Panc1 (cell line): ENCODE measurements around the gene RNF167. TPM values are rescaled to one million over a fixed set of nuclear protein-coding genes. Genes with fewer than 3 reads are reported as not detected.

Source experiments
- ATAC-seq: fragments of 200-7000 bp; cut with Tn5 transposase; 2 replicates; pipeline ENCODE4 v1.9.1; 2020; ENCODE audit warnings: mild to moderate bottlenecking, moderate library complexity
- BruUV-seq: library from RNA; stranded (reverse); fragments of 400-500 nt; replicated peaks from 2 replicates; lab custom pipeline; 2021; lab: Mats Ljungman, UMichigan
- CTCF ChIA-PET: fragments of 300-600 bp; sonication (Branson Sonifier 250); formaldehyde crosslinking; loops from one replicate; lab custom pipeline; 2022; ENCODE audit warnings: antibody characterized with exemption; lab: Charles Lee
- POLR2A ChIA-PET: fragments of 300-600 bp; sonication (Branson Sonifier 250); formaldehyde crosslinking; loops from one replicate; lab custom pipeline; 2022; ENCODE audit warnings: antibody characterized with exemption; lab: Charles Lee
- DNase-seq: peaks from one replicate; pipeline ENCODE4 v3.0.0-alpha.2; 2010; ENCODE audit warnings: low read depth, low spot score
- H3K27ac ChIP-seq: 2 replicates; pipeline ENCODE4 v1.5.1; 2011; ENCODE audit warnings: mild to moderate bottlenecking, low read length, inconsistent platforms
- H3K27me3 ChIP-seq: fragments of 200-500 bp; sonication (Bioruptor generic); 2 replicates; pipeline ENCODE4 v1.6.0; 2014; ENCODE audit warnings: low read length, inconsistent platforms; ENCODE audit not compliant: control insufficient read depth, insufficient read depth
- H3K36me3 ChIP-seq: fragments of 200-500 bp; sonication (Bioruptor generic); 2 replicates; pipeline ENCODE4 v1.5.1; 2014; ENCODE audit warnings: inconsistent platforms, mild to moderate bottlenecking, low read length, moderate library complexity; ENCODE audit not compliant: control insufficient read depth, insufficient read depth
- H3K4me1 ChIP-seq: 2 replicates; pipeline ENCODE4 v1.5.1; 2011; ENCODE audit warnings: inconsistent platforms, mild to moderate bottlenecking, low read length, moderate library complexity; ENCODE audit not compliant: control insufficient read depth, insufficient read depth
- H3K4me3 ChIP-seq, 2 experiments: 2 replicates each; pipeline ENCODE4 v1.5.1; 2011 to 2012; ENCODE audit warnings: low read depth in 2 of 2, low read length in 2 of 2, mild to moderate bottlenecking in 2 of 2, inconsistent platforms in 1 of 2, moderate library complexity in 1 of 2
- H3K9me3 ChIP-seq: fragments of 200-500 bp; sonication (Bioruptor generic); 2 replicates; pipeline ENCODE4 v1.5.1; 2014; ENCODE audit warnings: low read depth, mild to moderate bottlenecking, inconsistent platforms, low read length, moderate library complexity; ENCODE audit not compliant: control insufficient read depth, insufficient read depth
- POLR2AphosphoS5 ChIP-seq: IDR thresholded peaks from 2 replicates; pipeline ENCODE4 v1.6.1; 2012; ENCODE audit warnings: mild to moderate bottlenecking, low read depth, low read length, moderate library complexity
- SIN3A ChIP-seq: IDR thresholded peaks from 2 replicates; pipeline ENCODE4 v1.6.1; 2012; ENCODE audit warnings: low read depth, mild to moderate bottlenecking, low read length, moderate library complexity, borderline replicate concordance; ENCODE audit not compliant: insufficient read depth
- TCF7L2 ChIP-seq: IDR thresholded peaks from 2 replicates; pipeline ENCODE4 v1.6.1; 2011; ENCODE audit warnings: mild to moderate bottlenecking, low read depth, low read length, inconsistent platforms
- in situ Hi-C: cut with HindIII; loops from 2 replicates; pipeline ENCODE4 v1.10.0; 2016; ENCODE audit warnings: low sequenced_read_pairs, low pct_unique_long_range_greater_than_20kb
- intact Hi-C: fragments of 100-400 bp; cut with micrococcal nuclease; formaldehyde crosslinking; loops from one replicate; pipeline ENCODE4 v1.10.0; 2022; ENCODE audit not compliant: unreplicated experiment
- total RNA-seq: library from RNA; stranded (reverse); gene quantifications from one replicate; pipeline ENCODE4 v1.2.1, GENCODE V29; 2021; ENCODE audit not compliant: unreplicated experiment
- TF ChIP-seq, protein P1 (sequence below): fragments of 450-650 bp; IDR thresholded peaks from 2 replicates; pipeline ENCODE4 v1.5.1; 2017; ENCODE audit warnings: mild to moderate bottlenecking
- TF ChIP-seq, protein P2 (sequence below), 2 experiments: IDR thresholded peaks; 2 replicates each; pipeline ENCODE4 v1.6.1; 2011 to 2012; ENCODE audit warnings: low read depth in 2 of 2, control low read depth in 1 of 2, low read length in 1 of 2, mild to moderate bottlenecking in 1 of 2, moderate library complexity in 1 of 2; ENCODE audit not compliant: insufficient read depth in 1 of 2

Gene RNF167
- total RNA-seq, 1 experiment from 2014 or later, result 95.8 TPM

DNA sequence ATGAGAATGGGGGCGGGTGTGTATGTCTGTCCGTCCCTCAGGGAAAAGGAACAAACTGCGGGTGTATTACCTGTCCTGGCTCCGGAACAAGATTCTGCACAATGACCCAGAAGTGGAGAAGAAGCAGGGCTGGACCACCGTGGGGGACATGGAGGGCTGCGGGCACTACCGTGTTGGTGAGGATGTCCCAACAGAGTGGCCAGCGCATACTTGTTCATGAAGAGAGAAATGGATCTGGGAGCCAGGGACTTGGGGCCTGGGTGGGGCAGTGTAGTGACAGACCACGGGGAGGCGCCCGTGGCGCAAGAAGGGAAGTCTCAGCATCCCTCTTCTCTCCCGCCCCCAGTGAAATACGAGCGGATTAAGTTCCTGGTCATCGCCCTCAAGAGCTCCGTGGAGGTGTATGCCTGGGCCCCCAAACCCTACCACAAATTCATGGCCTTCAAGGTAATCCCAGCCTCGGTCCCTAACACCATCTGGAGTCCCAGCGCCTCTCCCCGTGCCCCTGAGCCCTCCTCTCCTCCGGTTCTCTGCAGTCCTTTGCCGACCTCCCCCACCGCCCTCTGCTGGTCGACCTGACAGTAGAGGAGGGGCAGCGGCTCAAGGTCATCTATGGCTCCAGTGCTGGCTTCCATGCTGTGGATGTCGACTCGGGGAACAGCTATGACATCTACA lies 44.3 kb upstream of the RNF167 start:
- intact Hi-C loops, result no loop called here
- no peak for TF ChIP-seq POLR2AphosphoS5
- TF ChIP-seq, protein P1, sequence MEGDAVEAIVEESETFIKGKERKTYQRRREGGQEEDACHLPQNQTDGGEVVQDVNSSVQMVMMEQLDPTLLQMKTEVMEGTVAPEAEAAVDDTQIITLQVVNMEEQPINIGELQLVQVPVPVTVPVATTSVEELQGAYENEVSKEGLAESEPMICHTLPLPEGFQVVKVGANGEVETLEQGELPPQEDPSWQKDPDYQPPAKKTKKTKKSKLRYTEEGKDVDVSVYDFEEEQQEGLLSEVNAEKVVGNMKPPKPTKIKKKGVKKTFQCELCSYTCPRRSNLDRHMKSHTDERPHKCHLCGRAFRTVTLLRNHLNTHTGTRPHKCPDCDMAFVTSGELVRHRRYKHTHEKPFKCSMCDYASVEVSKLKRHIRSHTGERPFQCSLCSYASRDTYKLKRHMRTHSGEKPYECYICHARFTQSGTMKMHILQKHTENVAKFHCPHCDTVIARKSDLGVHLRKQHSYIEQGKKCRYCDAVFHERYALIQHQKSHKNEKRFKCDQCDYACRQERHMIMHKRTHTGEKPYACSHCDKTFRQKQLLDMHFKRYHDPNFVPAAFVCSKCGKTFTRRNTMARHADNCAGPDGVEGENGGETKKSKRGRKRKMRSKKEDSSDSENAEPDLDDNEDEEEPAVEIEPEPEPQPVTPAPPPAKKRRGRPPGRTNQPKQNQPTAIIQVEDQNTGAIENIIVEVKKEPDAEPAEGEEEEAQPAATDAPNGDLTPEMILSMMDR, result peak; percentile 62; the same call in 1 of the 2 replicates
- ChIA-PET POLR2A (no interaction called here), CTCF (no interaction called here)
- no peaks in the 10 kb centered on the region; the same call in 1 of the 2 replicates for H3K4me1 ChIP-seq
- in situ Hi-C loops, result no loop called here
- H3K9me3 ChIP-seq, result no peaks in the 10 kb centered on the region
- H3K27ac ChIP-seq, result no peak overlapping the region
- H3K4me3 ChIP-seq, result no peak overlapping the region
- BruUV-seq, result TSS peak; percentile 87
- DNase-seq (no peak), ATAC-seq (no peak)
- no peaks in the 10 kb centered on the region for H3K27me3 ChIP-seq
- H3K36me3 ChIP-seq, result no peaks in the 10 kb centered on the region

DNA sequence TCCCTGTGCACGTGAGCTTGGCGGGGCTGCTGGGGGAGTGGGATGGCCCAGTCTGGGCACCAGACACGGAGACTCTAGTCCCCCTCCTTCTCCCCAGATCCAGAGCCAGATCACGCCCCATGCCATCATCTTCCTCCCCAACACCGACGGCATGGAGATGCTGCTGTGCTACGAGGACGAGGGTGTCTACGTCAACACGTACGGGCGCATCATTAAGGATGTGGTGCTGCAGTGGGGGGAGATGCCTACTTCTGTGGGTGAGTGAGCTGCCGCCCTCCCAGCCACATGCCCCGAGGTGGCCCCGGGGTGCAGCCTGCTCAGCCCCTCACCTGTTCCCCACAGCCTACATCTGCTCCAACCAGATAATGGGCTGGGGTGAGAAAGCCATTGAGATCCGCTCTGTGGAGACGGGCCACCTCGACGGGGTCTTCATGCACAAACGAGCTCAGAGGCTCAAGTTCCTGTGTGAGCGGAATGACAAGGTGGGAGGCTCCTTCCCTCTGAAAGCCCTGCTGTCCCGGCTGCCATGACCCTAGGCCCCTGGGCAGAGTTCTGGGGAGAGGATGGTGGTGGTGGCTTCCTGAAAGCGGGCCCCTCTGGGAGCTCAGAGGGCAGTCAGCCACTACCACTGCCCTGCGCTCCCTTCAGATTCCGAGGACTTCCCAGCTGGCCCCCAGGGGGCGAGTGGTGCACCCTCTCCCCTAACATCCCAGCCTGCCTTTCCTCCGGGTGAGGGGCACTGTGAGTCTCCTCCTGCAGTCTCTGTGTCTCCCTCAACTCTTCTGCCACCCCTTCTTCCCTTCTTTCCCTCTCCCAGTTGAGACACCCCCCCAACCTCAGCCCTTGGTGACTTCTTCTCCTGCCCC lies 43.5 kb upstream of the RNF167 start:
- TF ChIP-seq, protein P1, result 0 out of 2 replicates have a peak, but pooled peaks have one; percentile 6
- TF ChIP-seq TCF7L2 (no peak), POLR2AphosphoS5 (no peak), SIN3A (no peak)
- TF ChIP-seq, protein P2, sequence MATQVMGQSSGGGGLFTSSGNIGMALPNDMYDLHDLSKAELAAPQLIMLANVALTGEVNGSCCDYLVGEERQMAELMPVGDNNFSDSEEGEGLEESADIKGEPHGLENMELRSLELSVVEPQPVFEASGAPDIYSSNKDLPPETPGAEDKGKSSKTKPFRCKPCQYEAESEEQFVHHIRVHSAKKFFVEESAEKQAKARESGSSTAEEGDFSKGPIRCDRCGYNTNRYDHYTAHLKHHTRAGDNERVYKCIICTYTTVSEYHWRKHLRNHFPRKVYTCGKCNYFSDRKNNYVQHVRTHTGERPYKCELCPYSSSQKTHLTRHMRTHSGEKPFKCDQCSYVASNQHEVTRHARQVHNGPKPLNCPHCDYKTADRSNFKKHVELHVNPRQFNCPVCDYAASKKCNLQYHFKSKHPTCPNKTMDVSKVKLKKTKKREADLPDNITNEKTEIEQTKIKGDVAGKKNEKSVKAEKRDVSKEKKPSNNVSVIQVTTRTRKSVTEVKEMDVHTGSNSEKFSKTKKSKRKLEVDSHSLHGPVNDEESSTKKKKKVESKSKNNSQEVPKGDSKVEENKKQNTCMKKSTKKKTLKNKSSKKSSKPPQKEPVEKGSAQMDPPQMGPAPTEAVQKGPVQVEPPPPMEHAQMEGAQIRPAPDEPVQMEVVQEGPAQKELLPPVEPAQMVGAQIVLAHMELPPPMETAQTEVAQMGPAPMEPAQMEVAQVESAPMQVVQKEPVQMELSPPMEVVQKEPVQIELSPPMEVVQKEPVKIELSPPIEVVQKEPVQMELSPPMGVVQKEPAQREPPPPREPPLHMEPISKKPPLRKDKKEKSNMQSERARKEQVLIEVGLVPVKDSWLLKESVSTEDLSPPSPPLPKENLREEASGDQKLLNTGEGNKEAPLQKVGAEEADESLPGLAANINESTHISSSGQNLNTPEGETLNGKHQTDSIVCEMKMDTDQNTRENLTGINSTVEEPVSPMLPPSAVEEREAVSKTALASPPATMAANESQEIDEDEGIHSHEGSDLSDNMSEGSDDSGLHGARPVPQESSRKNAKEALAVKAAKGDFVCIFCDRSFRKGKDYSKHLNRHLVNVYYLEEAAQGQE (IDR thresholded peaks at IDR 0.05; ENCODE audit: insufficient read depth in 1 of 2, low read depth in 2 of 2, low read length in 1 of 2), result no peak
- Histone ChIP-seq H3K27ac (no peak overlapping the region), H3K27me3 (no peaks in the 10 kb centered on the region), H3K36me3 (no peaks in the 10 kb centered on the region), H3K4me3 (no peak overlapping the region), H3K9me3 (no peaks in the 10 kb centered on the region), H3K4me1 (no peaks in the 10 kb centered on the region; the same call in 1 of the 2 replicates)
- in situ Hi-C loops (no loop called here), intact Hi-C loops (no loop called here)
- DNase-seq (no peak), ATAC-seq (no peak)
- no TSS peak for BruUV-seq
- ChIA-PET POLR2A (no interaction called here), CTCF (interaction anchor here (0.6 kb wide), 1 partner anchor 11 kb away, joined by 7 read pairs; no protein-coding TSS in a partner anchor)
